OCI-LY7 (cell line): ENCODE results near the gene ZNF528.

Experiments used
- EZH2phosphoT487 ChIP-seq: fragments of 200-600 bp; sonication (generic); IDR thresholded peaks from 2 replicates; pipeline ENCODE4 v1.6.1; 2018; ENCODE audit warnings: low read depth, borderline replicate concordance, mild to moderate bottlenecking, mixed run types, antibody characterized with exemption, low read length, moderate library complexity, mixed read lengths
- TF ChIP-seq, protein P1 (sequence below): fragments of 200-600 bp; sonication (generic); conservative IDR thresholded peaks from 2 replicates; pipeline ENCODE4 v1.5.1; 2014; ENCODE audit warnings: mild to moderate bottlenecking, antibody characterized with exemption, low read length, moderate library complexity, mixed read lengths

DNA sequence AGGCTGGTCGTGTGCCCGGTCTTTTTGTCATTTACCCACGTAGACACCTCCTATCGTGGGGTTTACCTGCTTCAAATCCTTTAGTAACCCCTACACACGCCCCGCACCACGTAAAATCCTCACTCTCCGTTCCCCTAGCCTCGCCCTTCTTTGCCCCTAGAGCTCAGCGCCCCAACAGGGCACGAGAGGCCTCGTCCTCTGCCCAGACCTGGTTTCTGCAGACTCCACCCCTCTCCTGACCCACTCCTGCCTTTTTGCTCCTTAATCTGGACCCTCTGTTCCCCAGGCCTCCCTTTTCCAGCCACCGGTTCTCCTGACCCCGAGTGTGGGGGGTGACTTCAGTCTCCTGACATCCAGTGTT is 412 bp downstream of the ZNF528 start:
- TF ChIP-seq, protein P1, sequence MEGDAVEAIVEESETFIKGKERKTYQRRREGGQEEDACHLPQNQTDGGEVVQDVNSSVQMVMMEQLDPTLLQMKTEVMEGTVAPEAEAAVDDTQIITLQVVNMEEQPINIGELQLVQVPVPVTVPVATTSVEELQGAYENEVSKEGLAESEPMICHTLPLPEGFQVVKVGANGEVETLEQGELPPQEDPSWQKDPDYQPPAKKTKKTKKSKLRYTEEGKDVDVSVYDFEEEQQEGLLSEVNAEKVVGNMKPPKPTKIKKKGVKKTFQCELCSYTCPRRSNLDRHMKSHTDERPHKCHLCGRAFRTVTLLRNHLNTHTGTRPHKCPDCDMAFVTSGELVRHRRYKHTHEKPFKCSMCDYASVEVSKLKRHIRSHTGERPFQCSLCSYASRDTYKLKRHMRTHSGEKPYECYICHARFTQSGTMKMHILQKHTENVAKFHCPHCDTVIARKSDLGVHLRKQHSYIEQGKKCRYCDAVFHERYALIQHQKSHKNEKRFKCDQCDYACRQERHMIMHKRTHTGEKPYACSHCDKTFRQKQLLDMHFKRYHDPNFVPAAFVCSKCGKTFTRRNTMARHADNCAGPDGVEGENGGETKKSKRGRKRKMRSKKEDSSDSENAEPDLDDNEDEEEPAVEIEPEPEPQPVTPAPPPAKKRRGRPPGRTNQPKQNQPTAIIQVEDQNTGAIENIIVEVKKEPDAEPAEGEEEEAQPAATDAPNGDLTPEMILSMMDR: no peak
- no peak for TF ChIP-seq EZH2phosphoT487
